Tongue (tissue), 2 donors: ENCODE results near the gene PSD2. TPM values are rescaled to one million over a fixed set of nuclear protein-coding genes. Genes with fewer than 3 reads are reported as not detected.

Experiments
- DNase-seq: peaks from one replicate; pipeline ENCODE4 v3.0.0-alpha.2; 2015
- total RNA-seq: library from RNA; depleted of rRNA; stranded (reverse); fragments of >200 nt; gene quantifications from one replicate; pipeline ENCODE4 v1.2.3, GENCODE V29; 2014

PSD2 gene
- total RNA-seq, 1 donor from 2014 or later, result 0.10 TPM

- no peak for DNase-seq
Measured at GRCh38 chr5:139811274-139811607, 15.6 kb downstream of the PSD2 start.

GRCh38 chr5:139812323-139812722, 16.7 kb downstream of the PSD2 start:
- no peak for DNase-seq

- DNase-seq, result no peak
Measured at GRCh38 chr5:139812836-139813805, 17.5 kb downstream of the PSD2 start.

GRCh38 chr5:139814191-139814601, 18.6 kb downstream of the PSD2 start:
- DNase-seq, result no peak

GRCh38 chr5:139814704-139815280, 19.2 kb downstream of the PSD2 start:
- DNase-seq, result no peak

GRCh38 chr5:139816566-139816965, 21.0 kb downstream of the PSD2 start:
- DNase-seq, result no peak

GRCh38 chr5:139817362-139817761, 21.8 kb downstream of the PSD2 start:
- no peak for DNase-seq

GRCh38 chr5:139817970-139818369, 22.4 kb downstream of the PSD2 start:
- DNase-seq, result no peak

- no peak for DNase-seq
Measured at GRCh38 chr5:139820130-139820529, 24.5 kb downstream of the PSD2 start.

GRCh38 chr5:139820606-139821005, 25.0 kb downstream of the PSD2 start:
- DNase-seq, result no peak

- DNase-seq, result no peak
Measured at GRCh38 chr5:139821806-139822552, 26.4 kb downstream of the PSD2 start.

GRCh38 chr5:139822553-139823425, 27.2 kb downstream of the PSD2 start:
- no peak for DNase-seq

GRCh38 chr5:139823757-139824355, 28.2 kb downstream of the PSD2 start:
- DNase-seq, result no peak

GRCh38 chr5:139825690-139826089, 30.1 kb downstream of the PSD2 start:
- no peak for DNase-seq

GRCh38 chr5:139828207-139828895, 32.7 kb downstream of the PSD2 start:
- DNase-seq, result no peak

- DNase-seq, result no peak
Measured at GRCh38 chr5:139829471-139829870, 33.9 kb downstream of the PSD2 start.

GRCh38 chr5:139831624-139832023, 36.0 kb downstream of the PSD2 start:
- DNase-seq, result no peak

GRCh38 chr5:139833525-139833924, 37.9 kb downstream of the PSD2 start:
- DNase-seq, result no peak

- DNase-seq, result no peak
Measured at GRCh38 chr5:139835656-139836055, 40.0 kb downstream of the PSD2 start.

GRCh38 chr5:139836469-139837208, 41.0 kb downstream of the PSD2 start:
- DNase-seq, result no peak
